ENCODE data around the gene DDIT3.

DNA sequence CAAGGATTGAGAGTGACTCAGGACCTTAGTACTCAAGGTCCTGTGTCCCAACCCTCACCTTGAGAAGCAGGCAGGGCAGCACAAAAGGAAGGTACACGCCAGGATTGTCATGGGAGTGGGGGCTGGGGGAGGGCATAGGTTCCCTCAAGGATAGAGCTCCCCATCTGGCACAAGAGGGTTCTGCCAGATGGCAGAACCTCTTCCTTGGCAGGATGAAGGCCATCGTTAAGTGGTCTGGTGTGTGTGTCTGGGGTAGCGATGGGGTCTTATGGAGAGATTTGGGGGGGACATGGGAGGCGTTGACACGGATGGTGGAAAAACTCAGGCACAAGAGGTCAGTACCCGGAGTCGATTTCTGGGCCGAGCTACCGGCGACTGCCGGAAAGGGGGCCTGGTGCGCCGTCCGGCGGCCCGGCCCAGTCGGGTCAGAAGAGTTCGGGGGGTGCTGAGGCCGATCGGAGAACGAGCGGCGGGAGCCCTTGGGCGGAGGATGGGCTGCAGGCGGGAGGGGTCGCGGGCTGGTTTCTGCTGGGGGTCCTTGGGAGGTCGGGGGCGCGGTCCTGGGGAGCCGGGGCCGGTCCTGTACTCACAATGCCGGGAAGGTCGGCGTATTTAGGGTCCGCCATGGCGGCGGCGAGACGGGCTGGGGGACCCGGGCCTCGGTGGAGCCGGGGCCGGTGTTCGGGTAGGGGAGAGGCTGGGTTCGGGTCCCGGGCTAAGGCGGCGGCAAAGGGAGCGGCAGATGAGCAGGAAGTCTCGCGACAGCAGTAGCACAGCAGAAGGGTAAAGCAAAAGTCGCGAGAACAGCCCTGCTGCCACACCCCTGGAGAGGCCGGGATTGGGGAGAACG is 26.3 kb upstream of the DDIT3 start, which contains the start of gene DCTN2:
- TF ChIP-seq, protein P1, sequence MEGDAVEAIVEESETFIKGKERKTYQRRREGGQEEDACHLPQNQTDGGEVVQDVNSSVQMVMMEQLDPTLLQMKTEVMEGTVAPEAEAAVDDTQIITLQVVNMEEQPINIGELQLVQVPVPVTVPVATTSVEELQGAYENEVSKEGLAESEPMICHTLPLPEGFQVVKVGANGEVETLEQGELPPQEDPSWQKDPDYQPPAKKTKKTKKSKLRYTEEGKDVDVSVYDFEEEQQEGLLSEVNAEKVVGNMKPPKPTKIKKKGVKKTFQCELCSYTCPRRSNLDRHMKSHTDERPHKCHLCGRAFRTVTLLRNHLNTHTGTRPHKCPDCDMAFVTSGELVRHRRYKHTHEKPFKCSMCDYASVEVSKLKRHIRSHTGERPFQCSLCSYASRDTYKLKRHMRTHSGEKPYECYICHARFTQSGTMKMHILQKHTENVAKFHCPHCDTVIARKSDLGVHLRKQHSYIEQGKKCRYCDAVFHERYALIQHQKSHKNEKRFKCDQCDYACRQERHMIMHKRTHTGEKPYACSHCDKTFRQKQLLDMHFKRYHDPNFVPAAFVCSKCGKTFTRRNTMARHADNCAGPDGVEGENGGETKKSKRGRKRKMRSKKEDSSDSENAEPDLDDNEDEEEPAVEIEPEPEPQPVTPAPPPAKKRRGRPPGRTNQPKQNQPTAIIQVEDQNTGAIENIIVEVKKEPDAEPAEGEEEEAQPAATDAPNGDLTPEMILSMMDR (IDR thresholded peaks at IDR 0.05; ENCODE audit: low read depth, low read length, poor library complexity, severe bottlenecking): no peak
- no peak for TF ChIP-seq EZH2phosphoT487 (IDR thresholded peaks at IDR 0.05; ENCODE audit: borderline replicate concordance, low read length)

All from DOHH2 (cell line).